SK-N-SH treated with all-trans-retinoic acid at 6 μM for 48 hours (cell line): ENCODE data around the gene STN1.

Experiments used
- BACH2 ChIP-seq: fragments of 250-450 bp; sonication (Bioruptor Pico); IDR thresholded peaks from 2 replicates; pipeline ENCODE4 v1.9.0; 2021; ENCODE audit warnings: mild to moderate bottlenecking, borderline replicate concordance
- CREB5 ChIP-seq: fragments of 250-450 bp; sonication (Bioruptor Pico); IDR thresholded peaks from 2 replicates; pipeline ENCODE4 v1.5.1; 2020; ENCODE audit warnings: low read depth, mild to moderate bottlenecking, moderate library complexity
- ISL1 ChIP-seq: fragments of 250-450 bp; sonication (Bioruptor Pico); IDR thresholded peaks from 2 replicates; pipeline ENCODE4 v2.1.2; 2022; ENCODE audit warnings: mild to moderate bottlenecking, moderate library complexity
- OSR1 ChIP-seq: fragments of 250-450 bp; sonication (Bioruptor Pico); IDR thresholded peaks from 2 replicates; pipeline ENCODE4 v1.8.0; 2022; ENCODE audit warnings: moderate library complexity, mild to moderate bottlenecking, inconsistent platforms
- PATZ1 ChIP-seq: fragments of 250-450 bp; sonication (Bioruptor Pico); IDR thresholded peaks from 2 replicates; pipeline ENCODE4 v1.8.0; 2020; ENCODE audit warnings: mild to moderate bottlenecking, moderate library complexity, borderline replicate concordance
- POU6F1 ChIP-seq: fragments of 250-450 bp; sonication (Bioruptor Pico); IDR thresholded peaks from 2 replicates; pipeline ENCODE4 v1.8.0; 2021; ENCODE audit warnings: low read depth, mild to moderate bottlenecking, moderate library complexity, borderline replicate concordance
- SNAI2 ChIP-seq: fragments of 250-450 bp; sonication (Bioruptor Pico); IDR thresholded peaks from 2 replicates; pipeline ENCODE4 v1.5.0; 2020; ENCODE audit warnings: mild to moderate bottlenecking, moderate library complexity
- TOX ChIP-seq: fragments of 250-450 bp; sonication (Bioruptor Pico); IDR thresholded peaks from 2 replicates; pipeline ENCODE4 v1.8.0; 2021; ENCODE audit warnings: mild to moderate bottlenecking, moderate library complexity, borderline replicate concordance
- ZFP3 ChIP-seq: fragments of 250-450 bp; sonication (Bioruptor Pico); IDR thresholded peaks from 2 replicates; pipeline ENCODE4 v1.5.0; 2020; ENCODE audit warnings: mild to moderate bottlenecking, moderate library complexity
- ZFP30 ChIP-seq: fragments of 450-650 bp; formaldehyde crosslinking; IDR thresholded peaks from 2 replicates; pipeline ENCODE4 v1.5.0; 2022; ENCODE audit warnings: mild to moderate bottlenecking, moderate library complexity
- ZNF8 ChIP-seq: fragments of 450-650 bp; formaldehyde crosslinking; IDR thresholded peaks from 2 replicates; pipeline ENCODE4 v1.5.0; 2020; ENCODE audit warnings: mild to moderate bottlenecking, moderate library complexity

- TF ChIP-seq ZFP30 (no peak), CREB5 (CRISPR knock-in tag) (no peak), OSR1 (no peak), TOX (CRISPR knock-in tag) (no peak), POU6F1 (no peak), BACH2 (no peak), SNAI2 (CRISPR knock-in tag) (no peak), ZFP3 (no peak), PATZ1 (no peak), ISL1 (no peak), ZNF8 (no peak)
Observed at GRCh38 chr10:103926722-103927319, 8.8 kb upstream of the STN1 start.
